Activated T-helper 1 cell treated with anti-CD3 and anti-CD28 coated beads, Interleukin-2, amount 50 U/mL, for 16 hours (primary cell): ENCODE measurements around the gene C12orf56.

Experiments used
- DNase-seq, 2 donors: peaks; one replicate each; pipeline ENCODE4 v3.0.0-alpha.2; 2020; ENCODE audit warnings: low read depth in 1 of 2, low spot score in 1 of 2

The C12orf56 gene, protein sequence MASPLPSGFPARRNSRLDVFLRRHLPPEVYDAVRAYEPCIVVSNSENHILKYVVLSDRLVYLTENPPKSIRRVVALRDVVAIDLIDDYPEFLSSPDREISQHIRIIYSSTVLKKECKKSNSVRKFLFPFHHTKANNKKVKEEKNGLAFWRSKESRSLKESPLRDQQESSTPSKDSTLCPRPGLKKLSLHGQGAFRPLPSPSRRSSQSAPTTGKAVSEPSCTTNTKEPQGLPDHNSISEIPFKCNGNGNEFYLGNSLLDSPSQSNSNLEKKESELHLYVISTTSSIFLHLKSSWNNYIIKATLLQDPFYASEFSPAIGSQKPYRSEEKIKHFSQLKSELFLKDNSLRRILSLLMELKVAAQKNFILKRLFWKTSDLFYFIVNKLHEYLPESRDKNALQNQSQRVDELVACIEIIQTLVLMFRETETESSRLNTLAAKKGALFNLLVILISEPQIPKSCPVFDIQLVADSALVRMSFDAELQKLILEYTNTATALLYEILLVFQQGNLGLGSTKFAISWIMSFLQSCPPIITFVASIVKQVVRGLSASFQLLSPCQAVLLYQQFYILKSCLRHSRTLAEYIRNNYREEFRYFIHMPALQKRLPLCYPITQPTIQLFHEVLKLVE

DNA sequence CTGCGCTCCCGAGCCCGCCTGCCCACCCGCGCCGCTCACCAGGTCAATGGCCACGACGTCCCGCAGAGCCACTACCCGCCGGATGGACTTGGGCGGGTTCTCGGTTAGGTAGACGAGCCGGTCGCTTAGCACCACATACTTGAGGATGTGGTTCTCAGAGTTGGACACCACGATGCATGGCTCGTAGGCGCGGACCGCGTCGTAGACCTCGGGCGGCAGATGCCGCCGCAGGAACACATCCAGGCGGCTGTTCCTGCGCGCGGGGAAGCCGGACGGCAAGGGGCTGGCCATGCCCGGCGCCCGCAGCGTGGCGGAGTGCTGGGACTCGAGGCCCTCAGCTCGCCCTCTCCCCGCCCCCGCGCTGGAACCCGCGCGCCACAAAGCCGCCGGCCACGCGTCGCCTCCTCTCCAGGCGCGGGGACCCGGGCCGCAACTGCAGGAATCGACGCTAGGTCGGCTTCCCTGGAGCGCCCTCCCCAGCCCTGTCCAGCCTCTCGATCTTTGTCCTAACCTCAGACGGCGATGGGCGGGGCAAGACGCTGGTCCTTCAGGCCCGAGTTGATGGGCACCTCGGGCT lies at the start of gene C12orf56:
TSS of gene C12orf56 (minus strand) at position 484 of the 577 bp plus-strand sequence. CDS start at position 291, 193 bp downstream.
- DNase-seq: no peak

DNA sequence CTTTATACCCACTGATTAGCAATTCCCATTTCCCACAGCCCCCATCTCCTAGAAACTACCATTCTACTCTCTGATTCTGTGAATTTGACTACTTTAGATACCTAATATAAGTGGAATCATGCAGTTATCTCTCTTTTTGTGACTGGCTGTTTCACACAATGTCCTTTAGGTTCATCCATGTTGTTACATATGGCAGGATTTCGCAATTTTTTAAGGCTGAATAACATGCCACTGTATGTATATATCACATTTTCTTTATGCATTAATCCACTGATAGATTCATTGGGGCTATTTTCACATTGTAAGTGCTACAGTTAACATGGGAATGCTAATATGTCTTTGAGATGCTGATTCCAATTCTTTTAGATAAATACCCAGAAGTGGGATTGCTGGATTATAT lies 49.5 kb upstream of the C12orf56 start:
- no peak for DNase-seq

DNA sequence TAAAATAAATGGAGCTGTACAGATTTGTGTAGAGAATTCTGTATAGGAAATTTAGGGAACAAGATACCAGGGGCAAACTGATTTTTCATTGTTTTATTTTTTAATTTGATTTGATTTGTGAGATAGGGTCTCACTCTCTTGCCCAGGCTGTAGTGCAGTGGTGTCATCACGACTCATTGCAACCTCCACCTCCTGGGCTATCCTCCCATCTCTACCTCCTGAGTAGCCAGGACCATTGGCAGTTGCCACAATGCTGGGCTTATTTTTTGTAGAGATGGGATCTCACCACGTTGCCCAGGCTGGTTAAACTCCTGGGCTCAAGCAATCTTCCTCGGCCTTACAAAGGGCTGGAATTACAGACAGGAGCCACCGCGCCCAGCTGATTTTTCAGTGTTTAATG lies 43.4 kb upstream of the C12orf56 start:
- no peak for DNase-seq

DNA sequence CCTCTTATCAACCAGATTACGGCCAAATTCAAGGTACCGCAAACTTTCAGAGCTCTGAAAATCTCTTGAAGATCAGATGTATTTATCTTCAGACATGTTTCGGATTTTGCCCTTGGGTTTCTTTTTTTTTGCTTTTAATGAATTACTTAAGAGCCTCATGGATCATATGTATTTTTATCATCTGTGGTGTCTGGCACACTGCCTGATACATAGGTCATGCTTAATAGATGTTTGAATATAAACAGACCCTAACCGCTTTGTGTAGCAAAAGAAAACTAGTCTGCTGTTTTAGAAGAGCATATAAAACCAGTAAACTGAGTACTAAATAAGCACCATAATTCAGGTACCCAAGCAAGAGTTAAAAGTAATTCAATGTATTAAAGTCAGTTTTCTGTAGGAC lies 41.2 kb upstream of the C12orf56 start:
- no peak for DNase-seq

DNA sequence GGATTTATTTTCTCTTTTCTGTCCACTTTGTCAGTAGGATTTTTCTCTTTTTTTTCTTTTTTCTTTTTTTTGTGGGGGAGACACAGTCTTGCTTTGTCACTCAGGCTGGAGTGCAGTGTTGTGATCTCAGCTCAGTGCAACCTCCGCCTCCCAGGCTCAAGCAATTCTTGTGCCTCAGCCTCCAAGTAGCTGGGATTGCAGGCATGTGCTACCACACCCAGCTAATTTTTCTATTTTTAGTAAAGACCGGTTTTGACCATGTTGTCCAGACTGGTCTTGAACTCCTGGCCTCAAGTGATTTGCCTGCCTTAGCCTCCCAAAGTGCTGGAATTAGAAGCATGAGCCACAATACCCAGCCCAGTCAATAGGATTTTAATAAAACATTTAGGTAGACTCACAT lies 40.3 kb upstream of the C12orf56 start:
- no peak for DNase-seq

DNA sequence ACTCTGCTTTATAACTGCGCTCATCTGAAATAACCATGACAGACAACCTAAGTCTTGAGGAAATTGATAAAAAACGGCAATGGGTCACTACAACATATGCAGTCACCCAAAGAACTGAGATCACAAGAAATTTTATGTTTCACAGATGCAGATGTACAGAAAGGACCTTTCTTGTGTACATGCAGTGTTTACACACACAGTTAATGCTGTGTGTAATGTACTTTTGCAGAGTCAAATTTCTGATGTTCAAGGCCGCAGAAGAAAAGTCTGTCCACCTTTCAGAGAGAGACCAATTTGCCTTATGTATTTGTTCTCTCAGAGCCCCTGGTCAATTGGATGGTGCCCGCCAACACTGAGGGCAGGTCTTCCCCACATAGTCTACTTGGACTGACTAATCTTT lies 38.4 kb upstream of the C12orf56 start:
- no peak for DNase-seq

DNA sequence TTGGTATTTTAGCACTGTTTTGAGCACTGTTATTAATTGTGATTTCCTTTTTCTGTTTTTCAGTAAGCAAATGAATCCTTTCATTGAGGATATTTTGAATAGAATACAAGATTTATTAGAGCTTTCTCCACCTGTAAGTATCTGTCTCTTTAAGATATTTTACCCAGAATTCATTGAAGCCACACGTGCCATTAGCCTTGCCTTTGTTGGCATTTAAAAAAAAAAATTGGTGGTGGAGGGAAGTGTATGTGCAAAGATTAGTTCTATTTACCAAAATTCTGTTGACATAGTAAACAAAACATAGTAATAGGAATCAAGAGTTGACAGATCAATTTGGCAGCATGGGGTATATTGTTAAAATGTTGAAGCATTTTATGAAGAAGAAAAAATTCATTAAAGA lies 37.4 kb upstream of the C12orf56 start:
- no peak for DNase-seq

DNA sequence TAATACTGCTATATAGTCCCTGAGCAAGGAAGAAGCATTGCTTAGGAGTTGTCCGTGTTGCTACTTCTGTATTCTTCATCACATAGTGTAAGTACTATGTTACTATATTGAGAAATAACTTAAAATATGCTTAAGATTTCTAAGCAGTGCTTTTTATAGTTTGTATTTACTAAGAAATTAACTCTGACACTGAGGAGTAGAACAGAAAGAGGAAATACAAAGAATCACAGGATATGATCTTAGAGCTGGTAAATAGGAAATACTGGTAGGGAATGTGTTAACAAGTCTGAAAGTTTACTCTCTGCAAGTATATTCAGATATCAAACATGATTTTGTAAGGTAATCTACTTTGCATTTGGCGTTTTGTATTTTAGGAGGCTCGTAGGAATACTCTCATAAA lies 29.1 kb upstream of the C12orf56 start:
- no peak for DNase-seq

DNA sequence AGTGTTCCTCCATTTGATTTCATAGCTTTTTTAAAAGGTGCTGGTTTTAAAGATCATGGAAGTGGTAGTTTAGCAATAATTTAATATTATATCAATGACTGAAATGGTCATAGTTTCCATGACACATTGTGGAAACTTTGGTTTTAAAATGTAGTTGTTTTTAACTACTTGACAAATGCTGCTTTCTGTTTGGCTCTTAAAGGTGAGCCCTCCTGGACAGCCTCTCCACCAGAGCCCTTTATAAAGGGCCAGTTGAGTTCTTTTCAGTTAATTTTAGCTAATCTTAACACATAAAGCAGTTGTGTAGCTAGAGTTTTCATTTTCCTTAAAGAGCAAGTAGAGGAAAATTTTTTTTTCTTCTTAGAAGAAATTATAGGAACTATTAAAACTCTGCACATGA lies 27.7 kb upstream of the C12orf56 start:
- DNase-seq: no peak

DNA sequence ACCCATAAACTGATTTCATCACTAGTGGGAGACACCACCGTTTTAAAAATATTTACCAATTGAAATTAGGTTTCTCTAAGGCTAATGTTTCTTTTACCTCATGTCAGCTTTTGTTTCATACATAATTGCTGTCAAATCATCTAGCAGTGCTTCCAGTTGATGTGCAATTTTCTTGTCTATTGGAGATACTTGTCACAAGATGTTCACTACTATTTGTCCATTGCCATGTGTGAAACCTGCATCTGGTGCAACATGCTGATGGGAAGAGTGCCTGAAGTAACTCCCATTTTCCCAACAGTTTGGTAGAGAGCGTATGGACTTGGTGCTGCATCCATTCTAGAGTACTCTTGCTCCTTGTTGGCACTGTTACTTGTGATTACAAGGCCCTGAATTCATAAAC lies 23.3 kb upstream of the C12orf56 start:
- DNase-seq: no peak

DNA sequence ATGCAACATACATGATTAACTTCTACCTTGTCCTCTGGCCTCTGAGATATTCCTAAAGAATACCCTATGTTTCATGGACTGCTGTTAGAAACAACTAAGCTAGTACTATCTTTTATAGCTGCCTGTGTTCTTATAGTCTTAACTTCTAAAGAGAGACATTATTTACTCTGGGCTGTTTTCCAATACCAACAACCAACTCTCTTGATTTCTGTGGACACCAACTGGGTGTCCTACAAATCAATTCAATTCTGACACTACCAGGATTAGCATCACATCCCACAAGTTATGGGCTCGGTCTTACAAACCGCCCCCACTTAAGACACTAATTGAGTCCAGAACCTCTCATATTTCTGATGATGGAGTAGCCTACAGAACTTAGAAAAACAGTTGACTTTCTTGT lies 21.9 kb upstream of the C12orf56 start:
- DNase-seq: no peak

DNA sequence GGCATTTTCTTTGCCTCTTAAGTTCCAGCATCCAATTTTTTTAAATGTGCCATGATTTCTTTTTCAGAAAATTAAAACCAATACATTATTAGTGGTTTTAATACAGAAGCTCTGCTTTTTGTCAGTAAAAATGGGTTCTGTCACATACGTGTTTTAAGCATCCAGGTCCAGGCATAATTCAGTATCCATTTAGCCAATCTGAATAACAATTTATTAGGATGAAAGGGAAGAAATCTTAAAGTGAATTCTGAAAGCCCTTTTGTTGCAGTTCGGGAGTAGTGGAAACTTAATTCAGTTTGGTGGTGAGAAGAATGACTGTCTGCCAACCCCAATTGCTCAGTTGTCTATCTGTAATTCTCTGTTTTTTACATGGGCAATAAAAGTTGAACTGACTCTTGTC lies 20.9 kb upstream of the C12orf56 start:
- DNase-seq: no peak

DNA sequence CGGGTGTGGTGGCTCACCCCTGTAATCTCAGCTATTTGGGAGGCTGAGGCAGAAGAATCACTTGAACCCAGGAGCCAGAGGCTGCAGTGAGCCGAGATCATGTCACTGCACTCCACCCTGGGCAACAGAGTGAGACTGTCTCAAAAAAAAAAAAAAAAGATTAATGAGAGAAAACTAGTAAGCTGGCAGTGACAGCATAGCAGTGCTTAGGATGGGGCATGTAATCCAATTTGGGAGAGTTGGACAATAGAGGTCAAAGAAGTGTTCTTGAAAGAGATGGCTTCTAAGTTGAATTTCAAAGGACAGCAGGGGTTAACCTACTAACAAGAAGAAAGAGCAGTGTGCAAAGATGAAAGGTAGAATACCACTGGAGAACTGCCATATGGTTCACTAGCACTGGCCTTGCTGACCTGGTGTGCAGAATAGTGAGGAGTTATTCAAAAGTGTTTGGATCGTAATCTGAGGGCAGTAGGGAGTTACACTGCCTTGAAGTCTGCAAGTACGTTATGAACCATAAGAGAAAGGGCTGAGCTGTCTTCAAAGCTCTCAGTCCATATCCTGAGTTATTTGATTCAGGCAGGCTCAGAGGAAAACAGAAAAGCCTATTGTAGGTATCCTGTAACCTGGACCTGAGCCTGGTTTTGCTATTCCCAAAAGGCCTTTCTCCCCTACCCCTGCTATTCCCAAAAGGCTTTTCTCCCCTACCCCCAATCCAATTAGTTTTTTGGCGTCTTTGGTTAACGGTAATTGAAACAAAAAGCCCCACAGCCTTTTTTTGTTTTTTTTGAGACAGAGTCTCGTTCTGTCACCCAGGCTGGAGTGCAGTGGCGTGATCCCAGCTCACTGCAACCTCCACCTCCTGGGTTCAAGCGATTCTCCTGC lies 17.0 kb upstream of the C12orf56 start:
- DNase-seq: no peak

DNA sequence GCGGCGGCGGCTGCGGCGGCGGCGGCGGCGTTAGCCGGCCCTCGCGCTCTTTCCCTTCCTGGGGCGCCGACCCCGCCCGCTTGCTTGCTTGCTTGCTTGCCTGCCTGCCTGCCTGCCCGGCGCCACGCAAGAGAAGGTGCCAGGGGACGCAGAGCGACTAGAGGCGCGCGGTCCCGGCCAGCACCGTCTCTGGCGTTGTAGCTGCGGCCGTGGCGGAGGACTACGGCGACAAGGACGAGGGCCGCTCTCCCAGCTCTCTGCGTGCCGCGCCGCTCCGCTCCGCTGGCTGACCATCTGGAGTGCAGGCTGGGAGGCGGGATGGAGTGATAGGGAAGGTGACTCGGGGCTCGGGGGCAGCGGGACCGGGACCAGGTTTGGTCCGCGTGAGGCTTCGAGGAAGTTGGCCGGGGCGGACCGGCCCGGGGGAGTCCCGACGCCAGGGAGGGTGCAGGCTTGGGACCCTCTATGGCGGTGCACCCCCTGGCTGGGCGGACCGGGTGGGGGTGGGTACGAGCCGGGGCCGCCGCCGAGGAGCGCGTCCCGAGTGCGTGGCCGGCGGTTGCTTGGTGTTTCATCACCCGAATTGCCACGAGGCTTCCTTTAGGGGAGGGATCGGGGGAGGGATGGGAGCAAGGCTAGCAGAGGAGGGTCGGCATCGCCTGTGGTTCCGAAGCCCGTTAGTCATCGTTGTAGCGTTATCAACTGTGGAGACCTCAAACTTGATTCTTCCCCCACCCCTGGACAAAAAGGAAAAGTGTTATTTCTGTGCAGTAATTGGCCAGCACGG lies 14.1 kb upstream of the C12orf56 start:
- DNase-seq: peak; percentile 6 to 62

DNA sequence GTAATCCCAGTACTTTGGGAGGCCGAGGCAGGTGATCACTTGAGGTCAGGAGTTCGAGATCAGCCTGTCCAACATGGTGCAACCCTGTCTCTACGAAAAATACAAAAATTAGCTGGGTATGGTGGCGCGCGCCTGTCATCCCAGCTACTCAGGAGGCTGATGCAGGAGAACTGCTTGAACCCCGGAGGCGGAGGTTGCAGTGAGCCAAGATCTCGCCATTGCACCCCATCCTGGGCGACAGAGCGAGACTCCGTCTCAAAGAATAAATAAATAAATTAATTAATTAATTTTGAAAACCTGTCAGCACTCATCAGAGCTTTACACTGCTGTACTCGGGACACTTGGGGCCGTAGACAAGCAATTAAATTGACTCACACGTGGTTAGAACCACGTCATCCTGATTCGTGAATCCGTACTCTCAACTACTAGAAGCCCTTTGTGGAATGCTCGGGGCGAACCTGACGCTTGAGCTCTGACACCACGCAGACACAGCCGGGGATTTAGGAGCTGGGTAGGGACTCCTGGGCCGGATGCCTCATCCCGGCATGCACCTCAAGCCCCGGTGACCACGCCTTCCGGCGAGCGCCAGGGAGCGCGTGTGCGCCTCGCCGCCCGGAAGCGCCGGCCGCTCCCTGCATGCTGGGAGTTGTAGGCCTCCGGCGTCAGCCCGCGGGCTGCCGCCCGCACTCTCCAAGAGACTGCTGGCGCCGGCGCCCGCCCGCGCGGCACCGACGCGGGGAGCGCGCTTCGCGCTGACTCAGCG lies 13.3 kb upstream of the C12orf56 start, which contains the start of gene XPOT:
TSS of gene XPOT (plus strand) at position 686 of the 763 bp plus-strand sequence. CDS start 5,644 bp downstream, outside the sequence.
- peak; percentile 80 to 92 for DNase-seq

DNA sequence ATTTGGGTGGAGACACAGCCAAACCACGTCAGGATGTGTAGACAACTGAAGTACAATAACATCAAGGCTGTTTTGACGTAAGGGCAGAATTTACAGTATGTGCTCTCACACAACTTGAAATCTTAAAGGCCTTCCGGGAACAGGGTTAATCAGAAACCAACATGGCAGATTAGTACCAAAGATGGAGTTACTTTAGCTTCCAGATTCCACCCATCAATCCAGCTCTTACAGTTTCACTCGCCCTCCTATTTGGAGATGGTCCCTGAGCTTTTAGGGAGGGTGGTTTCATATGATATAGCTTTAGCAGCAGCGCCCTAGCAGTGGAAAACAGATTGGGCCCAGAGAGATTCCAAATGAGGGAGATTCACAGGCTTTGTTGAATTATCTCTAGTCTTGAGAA lies 11.6 kb upstream of the C12orf56 start:
- no peak for DNase-seq

DNA sequence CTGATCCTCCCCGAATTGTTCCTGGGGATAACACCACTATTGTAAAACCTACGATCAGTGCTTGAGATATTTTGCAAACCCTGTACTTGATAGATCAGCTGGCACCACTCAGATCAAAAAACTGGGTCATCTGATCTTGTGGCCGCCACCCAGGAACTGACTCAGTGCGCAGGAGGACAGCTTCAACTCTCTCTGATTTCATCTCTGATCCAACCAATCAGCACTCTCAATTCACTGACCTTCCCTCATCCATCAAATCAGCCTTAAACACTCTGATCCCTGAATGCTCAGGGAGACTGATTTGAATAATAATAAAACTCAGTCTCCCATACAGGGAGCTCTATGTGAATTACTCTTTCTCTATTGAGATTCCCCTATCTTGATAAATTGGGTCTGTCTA lies 9.5 kb upstream of the C12orf56 start:
- no peak for DNase-seq

DNA sequence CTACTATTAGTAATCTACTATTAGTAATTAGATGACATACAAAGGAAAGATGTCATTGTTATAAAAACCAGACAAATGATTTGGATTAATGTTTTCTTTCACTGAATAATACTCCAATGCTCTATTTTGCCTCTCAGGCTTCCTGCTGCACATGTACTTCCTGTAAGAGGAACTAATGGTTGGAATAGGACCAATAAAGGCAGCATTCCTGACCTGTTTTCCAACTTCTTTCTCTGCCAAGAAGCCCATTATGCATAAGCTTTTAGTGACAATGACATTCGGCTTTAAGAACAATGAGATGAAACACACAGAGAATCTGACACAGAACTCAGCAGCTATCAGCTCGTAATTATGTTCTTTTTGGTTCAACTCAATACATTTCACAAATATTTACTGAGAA lies 5.2 kb upstream of the C12orf56 start:
- DNase-seq: no peak

DNA sequence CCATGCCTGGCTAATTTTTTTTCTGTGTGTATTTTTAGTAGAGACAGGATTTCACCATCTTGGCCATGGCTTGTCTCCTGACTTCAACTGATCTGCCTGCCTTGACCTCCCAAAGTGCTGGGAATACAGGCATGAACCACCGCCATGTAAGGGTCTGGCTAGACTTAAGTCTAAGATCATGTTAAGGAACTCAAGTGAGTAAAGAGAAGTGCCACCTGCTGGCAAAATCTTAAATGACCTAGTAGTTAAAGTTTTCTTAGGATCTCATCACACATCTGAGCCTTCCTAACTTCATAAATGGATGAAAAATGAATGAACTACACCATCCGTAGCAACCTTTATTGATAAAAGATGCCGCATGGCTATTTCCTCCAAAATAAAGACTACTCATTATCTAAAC lies 1.7 kb upstream of the C12orf56 start:
- DNase-seq: no peak

DNA sequence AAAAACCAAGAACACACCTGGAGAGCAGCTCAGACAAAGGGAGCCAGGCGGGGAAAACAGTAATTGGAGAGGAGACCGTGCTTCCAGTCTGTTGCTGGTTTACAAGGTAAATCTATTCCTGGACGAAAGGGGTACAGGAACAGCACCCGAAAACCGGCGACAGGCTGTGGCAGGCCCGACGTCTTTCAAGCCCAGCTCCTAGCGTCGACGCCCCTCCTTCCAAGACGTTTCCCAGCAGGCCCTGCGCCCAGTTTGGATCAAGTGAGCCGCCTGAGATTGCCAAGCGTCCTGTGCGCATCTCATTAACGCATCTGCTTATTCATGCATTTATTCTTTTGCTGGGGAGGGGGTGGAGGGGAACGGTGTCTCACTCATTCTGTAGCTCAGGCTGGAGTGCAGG lies 1.4 kb downstream of the C12orf56 start:
- no peak for DNase-seq
